Ecto neural progenitor cell (in vitro differentiated cells): ENCODE measurements around the gene TNFAIP8L3.

ENCODE experiments used
- DNase-seq: peaks from one replicate; pipeline ENCODE4 v3.0.0-alpha.2; 2018; ENCODE audit warnings: low spot score

TNFAIP8L3 gene

GRCh38 chr15:51089699-51090453 is 4.8 kb downstream of the TNFAIP8L3 start:
- DNase-seq, result no peak

GRCh38 chr15:51089041-51089440 is 5.7 kb downstream of the TNFAIP8L3 start:
- DNase-seq, result no peak

- DNase-seq, result no peak
Observed at GRCh38 chr15:51088585-51088984, 6.1 kb downstream of the TNFAIP8L3 start.

GRCh38 chr15:51087513-51087912 is 7.2 kb downstream of the TNFAIP8L3 start:
- no peak for DNase-seq

GRCh38 chr15:51086409-51086808 is 8.3 kb downstream of the TNFAIP8L3 start:
- no peak for DNase-seq

- no peak for DNase-seq
Observed at GRCh38 chr15:51085764-51086163, 8.9 kb downstream of the TNFAIP8L3 start.

GRCh38 chr15:51083641-51084166 is 11.0 kb downstream of the TNFAIP8L3 start:
- DNase-seq, result no peak

GRCh38 chr15:51082246-51082645 is 12.5 kb downstream of the TNFAIP8L3 start:
- no peak for DNase-seq

- no peak for DNase-seq
Observed at GRCh38 chr15:51080286-51080685, 14.4 kb downstream of the TNFAIP8L3 start.

GRCh38 chr15:51079226-51079625 is 15.5 kb downstream of the TNFAIP8L3 start:
- DNase-seq, result no peak

- DNase-seq, result peak; percentile 84
Observed at GRCh38 chr15:51077221-51078153, 17.2 kb downstream of the TNFAIP8L3 start.

- no peak for DNase-seq
Observed at GRCh38 chr15:51076524-51077220, 18.0 kb downstream of the TNFAIP8L3 start.

GRCh38 chr15:51075826-51076523 is 18.7 kb downstream of the TNFAIP8L3 start:
- no peak for DNase-seq

- no peak for DNase-seq
Observed at GRCh38 chr15:51075364-51075763, 19.3 kb downstream of the TNFAIP8L3 start.

- DNase-seq, result no peak
Observed at GRCh38 chr15:51074926-51075325, 19.8 kb downstream of the TNFAIP8L3 start.

- no peak for DNase-seq
Observed at GRCh38 chr15:51071578-51071977, 23.1 kb downstream of the TNFAIP8L3 start.

GRCh38 chr15:51069983-51070382 is 24.7 kb downstream of the TNFAIP8L3 start:
- no peak for DNase-seq

- no peak for DNase-seq
Observed at GRCh38 chr15:51067510-51067909, 27.2 kb downstream of the TNFAIP8L3 start.

GRCh38 chr15:51065781-51066180 is 28.9 kb downstream of the TNFAIP8L3 start:
- DNase-seq, result no peak

- DNase-seq, result no peak
Observed at GRCh38 chr15:51065261-51065660, 29.4 kb downstream of the TNFAIP8L3 start.

GRCh38 chr15:51062736-51063135 is 32.0 kb downstream of the TNFAIP8L3 start:
- DNase-seq, result no peak
